MM.1S (cell line): ENCODE results near the gene TTLL1.

Experiments
- EZH2 ChIP-seq: fragments of 300-600 bp; sonication (generic); optimal IDR thresholded peaks from 2 replicates; pipeline ENCODE3; 2017; ENCODE audit warnings: low read depth, mild to moderate bottlenecking, antibody characterized with exemption, low read length, mixed read lengths
- TF ChIP-seq, protein P1 (sequence below): fragments of 300-600 bp; sonication (generic); IDR thresholded peaks from 2 replicates; pipeline ENCODE4 v1.5.1; 2016; ENCODE audit warnings: antibody characterized with exemption, low read length, mixed read lengths

- TF ChIP-seq, protein P1, sequence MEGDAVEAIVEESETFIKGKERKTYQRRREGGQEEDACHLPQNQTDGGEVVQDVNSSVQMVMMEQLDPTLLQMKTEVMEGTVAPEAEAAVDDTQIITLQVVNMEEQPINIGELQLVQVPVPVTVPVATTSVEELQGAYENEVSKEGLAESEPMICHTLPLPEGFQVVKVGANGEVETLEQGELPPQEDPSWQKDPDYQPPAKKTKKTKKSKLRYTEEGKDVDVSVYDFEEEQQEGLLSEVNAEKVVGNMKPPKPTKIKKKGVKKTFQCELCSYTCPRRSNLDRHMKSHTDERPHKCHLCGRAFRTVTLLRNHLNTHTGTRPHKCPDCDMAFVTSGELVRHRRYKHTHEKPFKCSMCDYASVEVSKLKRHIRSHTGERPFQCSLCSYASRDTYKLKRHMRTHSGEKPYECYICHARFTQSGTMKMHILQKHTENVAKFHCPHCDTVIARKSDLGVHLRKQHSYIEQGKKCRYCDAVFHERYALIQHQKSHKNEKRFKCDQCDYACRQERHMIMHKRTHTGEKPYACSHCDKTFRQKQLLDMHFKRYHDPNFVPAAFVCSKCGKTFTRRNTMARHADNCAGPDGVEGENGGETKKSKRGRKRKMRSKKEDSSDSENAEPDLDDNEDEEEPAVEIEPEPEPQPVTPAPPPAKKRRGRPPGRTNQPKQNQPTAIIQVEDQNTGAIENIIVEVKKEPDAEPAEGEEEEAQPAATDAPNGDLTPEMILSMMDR, result no peak
- no peak for TF ChIP-seq EZH2
These were observed 11.0 kb upstream of the TTLL1 start for GRCh38 chr22:43100225-43100624.
